Measurements from ENCODE around the gene DHRS7B. TPM values are rescaled to one million over a fixed set of nuclear protein-coding genes. Genes with fewer than 3 reads are reported as not detected.

The DHRS7B gene
- total RNA-seq, 1 experiment from 2014 or later, result 29.5 TPM

DNA sequence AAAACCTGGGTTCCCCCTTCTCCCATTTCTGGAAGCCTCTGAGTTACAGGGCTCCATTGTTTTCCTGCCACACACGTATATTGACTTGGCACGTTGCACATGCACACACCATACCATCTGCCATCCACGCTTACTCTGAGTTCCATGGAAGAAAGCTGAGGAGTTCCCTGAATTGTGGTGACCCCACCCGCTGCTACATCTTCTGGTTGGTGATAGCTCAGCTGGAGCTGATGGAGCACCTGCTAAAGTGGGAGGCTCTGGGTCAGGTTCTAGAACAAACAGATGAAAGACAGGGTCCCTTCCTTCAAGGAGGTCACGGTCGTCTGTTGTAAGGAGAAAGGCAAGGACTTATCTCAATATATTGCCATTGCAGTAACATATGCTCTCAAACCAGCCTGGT lies 46.1 kb downstream of the DHRS7B start:
- Histone ChIP-seq H3K4me2 (ENCODE audit: low read length) (no peak overlapping the region), H3K4me1 (ENCODE audit: insufficient read depth, low read length) (no peaks in the 10 kb centered on the region), H3K9me3 (ENCODE audit: low read length) (no peaks in the 10 kb centered on the region), H3K79me2 (ENCODE audit: low read length) (no peaks in the 10 kb centered on the region), H4K20me1 (ENCODE audit: low read length) (no peaks in the 10 kb centered on the region), H3K27ac (ENCODE audit: low read length) (no peak overlapping the region), H3K4me3 (ENCODE audit: low read length) (no peak overlapping the region), H3F3A (ENCODE audit: low read length, unreplicated experiment) (no peaks in the 10 kb centered on the region), H3K9me2 (replicated peaks; ENCODE audit: low read length) (no peaks in the 10 kb centered on the region), H3K9ac (ENCODE audit: low read length) (no peak overlapping the region), H3K27me3 (ENCODE audit: low read length) (no peaks in the 10 kb centered on the region), H2AFZ (ENCODE audit: low read length) (no peak overlapping the region), H3K36me3 (ENCODE audit: low read depth, low read length) (peaks cover 12% of the 10 kb centered on the region)
- POLR2A ChIA-PET (ENCODE audit: unreplicated experiment), result no interaction called here
- CTCF ChIA-PET, result no interaction called here
- DNase-seq (no peak), ATAC-seq (no peak)
- no TSS peak for BruUV-seq (replicated peaks)
- intact Hi-C loops (cut with micrococcal nuclease), result no loop called here
- no peak for TF ChIP-seq EZH2phosphoT487 (IDR thresholded peaks at IDR 0.05; ENCODE audit: borderline replicate concordance, low read length)
- TF ChIP-seq EZH2 (IDR thresholded peaks at IDR 0.05; ENCODE audit: low read length, unreplicated experiment), result no peak
- TF ChIP-seq CTCF (conservative IDR thresholded peaks at IDR 0.05; ENCODE audit: low read depth, low read length), result no peak

DNA sequence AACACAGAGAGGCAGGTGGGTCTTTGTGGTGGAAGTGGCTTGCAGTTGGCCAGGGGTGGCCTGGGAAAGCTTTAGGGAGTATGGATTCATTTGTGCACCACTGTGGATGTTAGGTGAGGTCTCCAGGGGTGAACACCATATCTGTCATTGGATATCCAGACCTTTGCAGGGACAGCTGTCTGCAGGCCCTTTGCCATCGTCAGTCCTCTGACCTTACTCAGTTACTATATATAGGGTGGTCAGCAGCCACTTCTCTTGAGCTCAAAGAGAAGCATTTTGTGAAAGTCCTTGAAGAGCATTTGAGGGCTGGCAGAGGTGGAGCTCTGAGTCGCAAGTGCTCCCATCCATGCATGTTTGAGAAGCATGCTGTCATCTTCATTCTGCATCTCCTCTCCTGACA lies 46.8 kb downstream of the DHRS7B start:
- Histone ChIP-seq H3K4me3 (ENCODE audit: low read length) (no peak overlapping the region), H3K27me3 (ENCODE audit: low read length) (no peaks in the 10 kb centered on the region), H3K9me3 (ENCODE audit: low read length) (no peaks in the 10 kb centered on the region), H3F3A (ENCODE audit: low read length, unreplicated experiment) (no peaks in the 10 kb centered on the region), H3K4me2 (ENCODE audit: low read length) (no peak overlapping the region), H3K36me3 (ENCODE audit: low read depth, low read length) (peaks cover 12% of the 10 kb centered on the region), H4K20me1 (ENCODE audit: low read length) (no peaks in the 10 kb centered on the region), H3K27ac (ENCODE audit: low read length) (no peak overlapping the region), H3K9ac (ENCODE audit: low read length) (no peak overlapping the region), H3K4me1 (ENCODE audit: insufficient read depth, low read length) (no peaks in the 10 kb centered on the region), H3K79me2 (ENCODE audit: low read length) (no peaks in the 10 kb centered on the region), H2AFZ (ENCODE audit: low read length) (no peak overlapping the region), H3K9me2 (replicated peaks; ENCODE audit: low read length) (no peaks in the 10 kb centered on the region)
- no peak for TF ChIP-seq EZH2phosphoT487 (IDR thresholded peaks at IDR 0.05; ENCODE audit: borderline replicate concordance, low read length)
- TF ChIP-seq CTCF (conservative IDR thresholded peaks at IDR 0.05; ENCODE audit: low read depth, low read length), result no peak
- TF ChIP-seq EZH2 (IDR thresholded peaks at IDR 0.05; ENCODE audit: low read length, unreplicated experiment), result no peak
- POLR2A ChIA-PET (ENCODE audit: unreplicated experiment), result no interaction called here
- CTCF ChIA-PET, result no interaction called here
- ATAC-seq (no peak), DNase-seq (no peak)
- no TSS peak for BruUV-seq (replicated peaks)
- intact Hi-C loops (cut with micrococcal nuclease), result no loop called here

DNA sequence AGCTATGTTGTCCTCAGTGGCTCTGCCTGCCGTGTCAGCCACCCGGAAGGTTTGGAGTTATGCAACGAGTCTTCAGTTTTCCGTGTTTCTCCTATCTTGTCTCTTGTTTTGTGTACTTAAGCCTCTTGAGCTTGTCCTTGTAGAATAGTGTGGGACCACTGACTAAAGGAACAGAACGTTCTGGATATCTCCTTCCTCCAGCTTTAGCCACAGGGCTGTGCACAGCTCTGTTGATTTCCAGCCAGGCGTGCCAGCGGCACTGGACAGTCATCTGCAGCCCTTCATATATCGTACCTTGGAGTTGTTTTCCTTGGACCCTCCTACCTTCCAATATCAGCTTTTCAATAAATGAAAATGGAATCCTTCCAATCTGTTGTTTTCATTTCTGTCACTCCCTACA lies 47.4 kb downstream of the DHRS7B start:
- Histone ChIP-seq H3K9ac (ENCODE audit: low read length) (no peak overlapping the region), H3K9me3 (ENCODE audit: low read length) (no peaks in the 10 kb centered on the region), H3K79me2 (ENCODE audit: low read length) (no peaks in the 10 kb centered on the region), H3K4me3 (ENCODE audit: low read length) (no peak overlapping the region), H3K27me3 (ENCODE audit: low read length) (no peaks in the 10 kb centered on the region), H3K4me1 (ENCODE audit: insufficient read depth, low read length) (no peaks in the 10 kb centered on the region), H2AFZ (ENCODE audit: low read length) (no peak overlapping the region), H3K27ac (ENCODE audit: low read length) (no peak overlapping the region), H3F3A (ENCODE audit: low read length, unreplicated experiment) (no peaks in the 10 kb centered on the region), H4K20me1 (ENCODE audit: low read length) (no peaks in the 10 kb centered on the region), H3K4me2 (ENCODE audit: low read length) (no peak overlapping the region), H3K9me2 (replicated peaks; ENCODE audit: low read length) (no peaks in the 10 kb centered on the region), H3K36me3 (ENCODE audit: low read depth, low read length) (peaks cover 12% of the 10 kb centered on the region)
- ATAC-seq, result no peak
- POLR2A ChIA-PET (ENCODE audit: unreplicated experiment), result no interaction called here
- no peak for DNase-seq
- CTCF ChIA-PET, result no interaction called here
- intact Hi-C loops (cut with micrococcal nuclease), result no loop called here
- BruUV-seq (replicated peaks), result no TSS peak
- TF ChIP-seq EZH2phosphoT487 (IDR thresholded peaks at IDR 0.05; ENCODE audit: borderline replicate concordance, low read length) (no peak), CTCF (conservative IDR thresholded peaks at IDR 0.05; ENCODE audit: low read depth, low read length) (no peak), EZH2 (IDR thresholded peaks at IDR 0.05; ENCODE audit: low read length, unreplicated experiment) (no peak)

All from PC-3 (cell line).